ENCODE measurements around the gene POM121L12. TPM values are rescaled to one million over a fixed set of nuclear protein-coding genes. Genes with fewer than 3 reads are reported as not detected.

Gene POM121L12
- total and polyA plus RNA-seq, 2 donors (not counting 1 experiment from before 2014, with no cell fraction given) = not detected

DNA sequence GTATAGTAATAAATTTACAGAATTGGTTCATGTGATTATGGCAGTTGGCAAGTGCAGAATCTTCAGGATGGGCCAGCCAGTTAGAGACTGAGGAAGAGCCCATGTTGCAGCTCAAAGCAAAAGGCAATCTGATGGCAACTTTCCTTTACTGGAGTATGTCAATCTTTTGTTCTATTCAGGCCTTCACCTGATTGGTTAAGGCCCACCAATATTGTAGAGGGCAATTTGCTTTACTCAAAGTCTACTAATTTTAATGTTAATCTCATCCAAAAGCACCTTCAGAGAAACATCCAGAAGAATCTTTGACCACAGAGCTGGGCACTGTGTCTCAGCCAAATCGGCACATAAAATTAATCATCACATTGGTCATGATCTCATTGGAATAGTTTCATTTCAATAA is 20.0 kb upstream of the POM121L12 start:
- H4K20me1 ChIP-seq (ENCODE audit: control insufficient read depth, insufficient read depth, low read length, poor library complexity, severe bottlenecking) = no peaks in the 10 kb centered on the region
- no peak overlapping the region for H3K4me3 ChIP-seq (ENCODE audit: control extremely low read depth in 1 of 5, extremely low read depth in 1 of 5, insufficient read depth in 1 of 5, low read depth in 2 of 5, low read length in 4 of 5)
- H3K4me2 ChIP-seq (replicated peaks; ENCODE audit: low read depth, low read length, poor library complexity, severe bottlenecking) = no peak overlapping the region
- ChIA-PET CTCF (no interaction called here), POLR2A (no interaction called here)
- no peaks in the 10 kb centered on the region for H3K27me3 ChIP-seq (replicated peaks in 1 of 4; ENCODE audit: control extremely low read depth in 1 of 4, control insufficient read depth in 3 of 4, insufficient read depth in 4 of 4, low read length in 3 of 4)
- no peak overlapping the region for H3K9ac ChIP-seq (ENCODE audit: low read length)
- H3K36me3 ChIP-seq (replicated peaks in 1 of 2; ENCODE audit: control extremely low read depth in 1 of 2, control insufficient read depth in 1 of 2, extremely low read depth in 1 of 2, insufficient read depth in 2 of 2, low read length in 1 of 2) = no peaks in the 10 kb centered on the region
- no peaks in the 10 kb centered on the region for H3K9me3 Mint-ChIP-seq (ENCODE audit: insufficient read depth)
- H3K79me2 ChIP-seq (ENCODE audit: control insufficient read depth, insufficient read depth, low read length) = no peaks in the 10 kb centered on the region
- no peaks in the 10 kb centered on the region for H3K4me1 Mint-ChIP-seq
- no peak overlapping the region for H3K27ac ChIP-seq (ENCODE audit: low read length in 2 of 2)
- ATAC-seq (ENCODE audit: low read depth) = no peak
- intact Hi-C loops (cut with micrococcal nuclease) = no loop called here
- H3K9me3 ChIP-seq (ENCODE audit: control extremely low read depth in 1 of 3, control insufficient read depth in 2 of 3, insufficient read depth in 1 of 3, low read length in 2 of 3) = peaks cover 0 to 9% (median 0%) of the 10 kb centered on the region in 3 donors
- H3K4me1 ChIP-seq (ENCODE audit: control insufficient read depth in 2 of 2, insufficient read depth in 2 of 2, low read length in 2 of 2) = no peaks in the 10 kb centered on the region
- no peak overlapping the region for H2AFZ ChIP-seq (ENCODE audit: insufficient read depth, low read depth, low read length, poor library complexity, severe bottlenecking)
- H3K27me3 Mint-ChIP-seq = no peaks in the 10 kb centered on the region
- H3K4me3 Mint-ChIP-seq = no peak overlapping the region
- whole genome bisulfite sequencing (ENCODE audit: insufficient coverage) = no CpG with 5 or more reads among the region's 1 CpG
- TF ChIP-seq, protein P1, sequence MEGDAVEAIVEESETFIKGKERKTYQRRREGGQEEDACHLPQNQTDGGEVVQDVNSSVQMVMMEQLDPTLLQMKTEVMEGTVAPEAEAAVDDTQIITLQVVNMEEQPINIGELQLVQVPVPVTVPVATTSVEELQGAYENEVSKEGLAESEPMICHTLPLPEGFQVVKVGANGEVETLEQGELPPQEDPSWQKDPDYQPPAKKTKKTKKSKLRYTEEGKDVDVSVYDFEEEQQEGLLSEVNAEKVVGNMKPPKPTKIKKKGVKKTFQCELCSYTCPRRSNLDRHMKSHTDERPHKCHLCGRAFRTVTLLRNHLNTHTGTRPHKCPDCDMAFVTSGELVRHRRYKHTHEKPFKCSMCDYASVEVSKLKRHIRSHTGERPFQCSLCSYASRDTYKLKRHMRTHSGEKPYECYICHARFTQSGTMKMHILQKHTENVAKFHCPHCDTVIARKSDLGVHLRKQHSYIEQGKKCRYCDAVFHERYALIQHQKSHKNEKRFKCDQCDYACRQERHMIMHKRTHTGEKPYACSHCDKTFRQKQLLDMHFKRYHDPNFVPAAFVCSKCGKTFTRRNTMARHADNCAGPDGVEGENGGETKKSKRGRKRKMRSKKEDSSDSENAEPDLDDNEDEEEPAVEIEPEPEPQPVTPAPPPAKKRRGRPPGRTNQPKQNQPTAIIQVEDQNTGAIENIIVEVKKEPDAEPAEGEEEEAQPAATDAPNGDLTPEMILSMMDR (IDR thresholded peaks at IDR 0.05) = no peak
- TF ChIP-seq EZH2 (IDR thresholded peaks at IDR 0.05; ENCODE audit: borderline replicate concordance, insufficient read depth, low read depth, low read length, poor library complexity, severe bottlenecking) = no peak
- H3K27ac Mint-ChIP-seq = no peak overlapping the region
- DNase-seq = no peak

DNA sequence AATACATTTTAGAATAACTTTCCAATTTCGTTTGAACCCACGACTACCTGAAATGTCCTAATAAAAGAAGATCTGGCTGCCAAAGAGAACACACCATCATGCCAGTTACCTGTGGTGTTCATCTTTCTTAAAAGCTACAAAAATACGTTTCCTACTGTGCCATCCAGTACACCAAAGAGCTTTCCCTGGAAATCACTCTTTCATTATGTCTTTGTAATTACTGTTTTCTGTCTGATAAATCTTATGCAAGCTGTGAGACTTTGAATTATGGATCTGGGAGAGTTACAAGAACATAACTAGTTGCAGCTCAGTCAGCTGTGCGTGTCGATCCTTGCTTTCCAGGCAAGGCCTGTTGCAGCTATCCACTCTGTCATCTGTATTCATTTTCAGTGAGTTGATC is 12.5 kb upstream of the POM121L12 start:
- no peak overlapping the region for H3K9ac ChIP-seq (ENCODE audit: low read length)
- H3K36me3 ChIP-seq (replicated peaks in 1 of 2; ENCODE audit: control extremely low read depth in 1 of 2, control insufficient read depth in 1 of 2, extremely low read depth in 1 of 2, insufficient read depth in 2 of 2, low read length in 1 of 2) = no peaks in the 10 kb centered on the region
- H3K27me3 ChIP-seq (replicated peaks in 1 of 4; ENCODE audit: control extremely low read depth in 1 of 4, control insufficient read depth in 3 of 4, insufficient read depth in 4 of 4, low read length in 3 of 4) = no peaks in the 10 kb centered on the region
- no peak overlapping the region for H3K4me2 ChIP-seq (replicated peaks; ENCODE audit: low read depth, low read length, poor library complexity, severe bottlenecking)
- no peak overlapping the region for H3K27ac ChIP-seq (ENCODE audit: low read length in 2 of 2)
- DNase-seq = no peak
- Mint-ChIP-seq H3K4me3 (no peak overlapping the region), H3K27me3 (no peaks in the 10 kb centered on the region), H3K27ac (no peak overlapping the region), H3K4me1 (no peaks in the 10 kb centered on the region), H3K9me3 (ENCODE audit: insufficient read depth) (peaks cover 2% of the 10 kb centered on the region)
- intact Hi-C loops (cut with micrococcal nuclease) = no loop called here
- WGBS (ENCODE audit: insufficient coverage) = 100% methylated on average over 2 of the region's 5 CpGs
- H3K4me3 ChIP-seq (ENCODE audit: control extremely low read depth in 1 of 5, extremely low read depth in 1 of 5, insufficient read depth in 1 of 5, low read depth in 2 of 5, low read length in 4 of 5) = no peak overlapping the region
- H4K20me1 ChIP-seq (ENCODE audit: control insufficient read depth, insufficient read depth, low read length, poor library complexity, severe bottlenecking) = no peaks in the 10 kb centered on the region
- H3K79me2 ChIP-seq (ENCODE audit: control insufficient read depth, insufficient read depth, low read length) = no peaks in the 10 kb centered on the region
- ChIA-PET POLR2A (no interaction called here), CTCF (no interaction called here)
- TF ChIP-seq, protein P1 (IDR thresholded peaks at IDR 0.05) = no peak
- no peak for TF ChIP-seq EZH2 (IDR thresholded peaks at IDR 0.05; ENCODE audit: borderline replicate concordance, insufficient read depth, low read depth, low read length, poor library complexity, severe bottlenecking)
- no peak for ATAC-seq (ENCODE audit: low read depth)
- H2AFZ ChIP-seq (ENCODE audit: insufficient read depth, low read depth, low read length, poor library complexity, severe bottlenecking) = no peak overlapping the region
- H3K9me3 ChIP-seq (ENCODE audit: control extremely low read depth in 1 of 3, control insufficient read depth in 2 of 3, insufficient read depth in 1 of 3, low read length in 2 of 3) = peaks cover 0 to 2% (median 0%) of the 10 kb centered on the region in 3 donors
- H3K4me1 ChIP-seq (ENCODE audit: control insufficient read depth in 2 of 2, insufficient read depth in 2 of 2, low read length in 2 of 2) = no peaks in the 10 kb centered on the region

Measured in B cell (primary cell).